GM23338 (cell line): ENCODE results near the gene GOLGA6L2. TPM values are rescaled to one million over a fixed set of nuclear protein-coding genes. Genes with fewer than 3 reads are reported as not detected.
A peak's percentile ranks its signal among the peaks of the same experiment; 100 is the strongest.

Source experiments
- ATAC-seq: fragments of 200-7000 bp; cut with Tn5 transposase; 3 replicates; pipeline ENCODE4 v1.9.1; 2020
- DNase-seq: peaks from one replicate; pipeline ENCODE4 v3.0.0-alpha.2; 2015; ENCODE audit warnings: low spot score
- H2AFZ ChIP-seq: fragments of 200-600 bp; sonication (generic); 2 replicates; pipeline ENCODE4 v1.8.0; 2016; ENCODE audit warnings: antibody characterized with exemption, mild to moderate bottlenecking, moderate library complexity
- H3F3A ChIP-seq: fragments of 200-600 bp; sonication (generic); replicated peaks from 2 replicates; pipeline ENCODE4 v1.8.0; 2017; ENCODE audit warnings: antibody characterized with exemption, mixed run types, low read depth
- H3K27ac ChIP-seq: fragments of 200-600 bp; sonication (generic); 2 replicates; pipeline ENCODE4 v1.6.1; 2016; ENCODE audit warnings: low read depth
- H3K27me3 ChIP-seq: fragments of 200-600 bp; sonication (generic); 2 replicates; pipeline ENCODE4 v1.8.0; 2016; ENCODE audit warnings: mild to moderate bottlenecking, mixed run types, moderate library complexity; ENCODE audit not compliant: insufficient read depth
- H3K36me3 ChIP-seq: fragments of 200-600 bp; sonication (generic); 2 replicates; pipeline ENCODE4 v1.8.0; 2016; ENCODE audit warnings: mild to moderate bottlenecking; ENCODE audit not compliant: insufficient read depth
- H3K4me1 ChIP-seq: fragments of 200-600 bp; sonication (generic); 2 replicates; pipeline ENCODE4 v1.8.0; 2016; ENCODE audit warnings: mild to moderate bottlenecking, moderate library complexity; ENCODE audit not compliant: insufficient read depth
- H3K4me2 ChIP-seq: fragments of 200-600 bp; sonication (generic); 2 replicates; pipeline ENCODE4 v1.7.1; 2017; ENCODE audit warnings: mixed run types
- H3K4me3 ChIP-seq: fragments of 200-600 bp; sonication (generic); 2 replicates; pipeline ENCODE4 v1.6.1; 2016; ENCODE audit warnings: mixed run types
- H3K79me2 ChIP-seq: fragments of 200-600 bp; sonication (generic); replicated peaks from 2 replicates; pipeline ENCODE4 v1.8.0; 2017; ENCODE audit warnings: mild to moderate bottlenecking; ENCODE audit not compliant: insufficient read depth
- H3K9me2 ChIP-seq: fragments of 200-600 bp; sonication (generic); 2 replicates; pipeline ENCODE4 v1.8.0; 2017; ENCODE audit not compliant: insufficient read depth
- H4K20me1 ChIP-seq: fragments of 200-600 bp; sonication (generic); replicated peaks from 2 replicates; pipeline ENCODE4 v1.8.0; 2017; ENCODE audit warnings: mild to moderate bottlenecking; ENCODE audit not compliant: insufficient read depth
- H3K27ac Mint-ChIP-seq: 2 replicates; pipeline ENCODE4 v1.8.0; 2020; ENCODE audit warnings: inconsistent platforms, mild to moderate bottlenecking, moderate library complexity, mixed read lengths
- H3K27me3 Mint-ChIP-seq: 3 replicates; pipeline ENCODE4 v1.8.0; 2022; ENCODE audit warnings: low read depth, mild to moderate bottlenecking, moderate library complexity, mixed read lengths, inconsistent platforms; ENCODE audit not compliant: insufficient read depth, poor library complexity
- H3K36me3 Mint-ChIP-seq: 3 replicates; pipeline ENCODE4 v1.8.0; 2021; ENCODE audit warnings: low read depth, mild to moderate bottlenecking, inconsistent platforms, moderate library complexity, mixed read lengths
- H3K4me1 Mint-ChIP-seq: 3 replicates; pipeline ENCODE4 v1.8.0; 2020; ENCODE audit warnings: mild to moderate bottlenecking, inconsistent platforms, mixed read lengths
- H3K4me3 Mint-ChIP-seq: 3 replicates; pipeline ENCODE4 v1.8.0; 2021; ENCODE audit warnings: moderate library complexity, mild to moderate bottlenecking, inconsistent platforms, mixed read lengths
- H3K9me3 Mint-ChIP-seq: 3 replicates; pipeline ENCODE4 v1.8.0; 2020; ENCODE audit warnings: moderate library complexity, mild to moderate bottlenecking, inconsistent platforms, mixed read lengths
- CTCF ChIP-seq, 2 experiments: fragments of 200-600 bp in 1 of 2; sonication (generic) in 1 of 2; conservative IDR thresholded peaks; 2 replicates each; pipeline versions ENCODE4 v1.5.1 to v1.6.1; 2016 to 2017; ENCODE audit warnings: antibody characterized with exemption in 2 of 2, low read depth in 2 of 2, mild to moderate bottlenecking in 2 of 2, moderate library complexity in 1 of 2
- ETS1 ChIP-seq: IDR thresholded peaks from 2 replicates; pipeline ENCODE4 v1.6.1; 2016; ENCODE audit warnings: antibody characterized with exemption
- EZH2 ChIP-seq: fragments of 200-600 bp; sonication (generic); IDR thresholded peaks from one replicate; pipeline ENCODE4 v1.8.0; 2017; ENCODE audit warnings: antibody characterized with exemption, mild to moderate bottlenecking, low read depth; ENCODE audit not compliant: unreplicated experiment
- JUNB ChIP-seq: IDR thresholded peaks from one replicate; pipeline ENCODE4 v1.6.1; 2016; ENCODE audit warnings: antibody characterized with exemption; ENCODE audit not compliant: unreplicated experiment
- ZNF114 ChIP-seq: fragments of 250-450 bp; sonication (Bioruptor Pico); IDR thresholded peaks from 2 replicates; pipeline ENCODE4 v1.5.0; 2020; ENCODE audit warnings: mild to moderate bottlenecking, moderate library complexity
- polyA plus RNA-seq: library from polyadenylated mRNA; unstranded; fragments of >200 nt; fragmentation: Nextera tagmentation; extraction: Ambion mirVana; gene quantifications from 2 replicates; pipeline ENCODE4 v1.2.1, GENCODE V29; 2016
- total RNA-seq: library from RNA; depleted of rRNA; stranded (reverse); fragments of >200 nt; shearing (Covaris generic); gene quantifications from 2 replicates; pipeline ENCODE4 v1.2.3, GENCODE V29; 2014

The GOLGA6L2 gene
- total and polyA plus RNA-seq, 2 experiments from 2014 or later: not detected

DNA sequence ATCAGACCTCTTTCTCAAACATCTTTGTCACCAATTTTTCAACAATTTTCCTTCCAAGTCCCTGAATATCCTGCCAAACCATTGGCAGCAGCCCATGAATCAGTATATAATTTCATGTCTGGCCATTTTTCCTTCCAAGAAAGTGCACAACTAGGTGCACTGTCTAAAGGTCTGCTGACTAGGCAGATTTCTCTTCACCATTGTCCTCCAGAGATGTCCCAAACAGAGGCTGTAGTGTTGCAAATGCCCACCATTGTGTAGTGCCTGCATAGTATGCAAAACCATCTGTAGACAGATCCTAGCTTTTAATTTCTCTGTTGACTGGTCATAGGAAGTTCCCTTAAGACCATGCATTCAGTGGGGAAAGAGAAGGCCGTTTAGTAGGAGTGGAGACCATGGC, 25.0 kb upstream of the GOLGA6L2 start (continued):
- TF ChIP-seq CTCF (conservative IDR thresholded peaks at IDR 0.05; ENCODE audit: low read depth in 2 of 2) (no peak), EZH2 (no peak), ZNF114 (CRISPR knock-in tag) (no peak)

GRCh38 chr15:23467110-23467600, 20.1 kb upstream of the GOLGA6L2 start:
- H2AFZ ChIP-seq: no peak overlapping the region
- no peaks in the 10 kb centered on the region for H3K27me3 ChIP-seq
- no peak overlapping the region for H3K4me3 Mint-ChIP-seq
- no peak overlapping the region for H3K4me3 ChIP-seq
- no peaks in the 10 kb centered on the region for H3F3A ChIP-seq
- no peaks in the 10 kb centered on the region for H3K36me3 Mint-ChIP-seq
- no peaks in the 10 kb centered on the region for H3K4me1 Mint-ChIP-seq
- peak; percentile 58 for DNase-seq
- no peaks in the 10 kb centered on the region for H4K20me1 ChIP-seq
- no peaks in the 10 kb centered on the region for H3K36me3 ChIP-seq
- TF ChIP-seq CTCF (conservative IDR thresholded peaks at IDR 0.05; ENCODE audit: low read depth in 2 of 2) (peak; percentile 40 to 66; a peak in 3 of 4 replicates), EZH2 (no peak)
- no peaks in the 10 kb centered on the region for H3K4me1 ChIP-seq
- peak; percentile 29; the same call in 1 of the 3 replicates for ATAC-seq
- no peak overlapping the region for H3K27ac Mint-ChIP-seq
- peaks cover 45% of the 10 kb centered on the region for H3K9me3 Mint-ChIP-seq
- peaks cover 3% of the 10 kb centered on the region; the same call in 1 of the 2 replicates for H3K9me2 ChIP-seq
- no peaks in the 10 kb centered on the region for H3K79me2 ChIP-seq
- H3K27ac ChIP-seq: no peak overlapping the region
- H3K27me3 Mint-ChIP-seq: no peaks in the 10 kb centered on the region
- no peak overlapping the region for H3K4me2 ChIP-seq

- Histone ChIP-seq H3K27ac (no peak overlapping the region), H3K9me2 (no peaks in the 10 kb centered on the region), H4K20me1 (no peaks in the 10 kb centered on the region), H3F3A (no peaks in the 10 kb centered on the region), H3K27me3 (no peaks in the 10 kb centered on the region), H3K36me3 (no peaks in the 10 kb centered on the region), H3K4me3 (no peak overlapping the region), H3K4me1 (no peaks in the 10 kb centered on the region), H3K79me2 (no peaks in the 10 kb centered on the region), H3K4me2 (no peak overlapping the region), H2AFZ (no peak overlapping the region)
- DNase-seq: no peak
- Mint-ChIP-seq H3K36me3 (peaks cover 2% of the 10 kb centered on the region; the same call in 1 of the 3 replicates), H3K4me1 (no peaks in the 10 kb centered on the region), H3K27me3 (no peaks in the 10 kb centered on the region), H3K27ac (no peak overlapping the region), H3K9me3 (peaks cover 53% of the 10 kb centered on the region), H3K4me3 (no peak overlapping the region)
- TF ChIP-seq ETS1 (no peak), JUNB (no peak), ZNF114 (CRISPR knock-in tag) (no peak)
- no peak for ATAC-seq
Measured at GRCh38 chr15:23457890-23458289, 10.8 kb upstream of the GOLGA6L2 start.
